Measurements from ENCODE around the gene CCNI.

Gene CCNI

GRCh38 chr4:77065382-77065781 lies 10.4 kb downstream of the CCNI start:
- Histone ChIP-seq H3K27ac (replicated peaks) (no peak overlapping the region), H3K4me3 (replicated peaks; ENCODE audit: insufficient read depth, low read length) (no peak overlapping the region), H3K27me3 (ENCODE audit: insufficient read depth, poor library complexity, severe bottlenecking) (no peaks in the 10 kb centered on the region)
- no peak for TF ChIP-seq CTCF (IDR thresholded peaks at IDR 0.05; ENCODE audit: insufficient read depth, low read length)
- no peak for TF ChIP-seq GABPA (IDR thresholded peaks at IDR 0.05; ENCODE audit: low read depth)
- TF ChIP-seq SPI1 (IDR thresholded peaks at IDR 0.05; ENCODE audit: borderline replicate concordance, low read depth) = no peak
- TF ChIP-seq REST (IDR thresholded peaks at IDR 0.05; ENCODE audit: insufficient replicate concordance, low read depth) = no peak
- no peak for TF ChIP-seq POLR2AphosphoS5 (IDR thresholded peaks at IDR 0.05; ENCODE audit: low read depth)
- DNase-seq (ENCODE audit: low read depth in 1 of 2, low spot score in 1 of 2) = no peak

DNA sequence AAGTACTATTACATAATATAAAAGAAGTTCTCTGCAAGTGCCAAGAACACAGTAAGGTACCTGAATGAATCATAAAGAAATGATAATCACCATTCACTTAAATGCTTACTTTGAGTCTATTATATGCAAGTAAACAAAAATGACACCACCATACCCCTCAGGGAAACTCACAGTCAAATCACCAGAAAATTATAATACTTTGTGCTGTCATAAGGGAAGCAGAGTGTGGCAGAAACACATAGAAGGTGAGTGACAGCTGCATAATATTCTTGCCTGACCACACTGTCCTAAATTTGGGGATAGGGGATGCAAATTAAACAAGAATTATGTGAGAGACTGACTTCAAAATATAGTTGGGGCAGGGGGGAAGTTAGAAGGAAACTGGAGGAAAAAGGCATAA lies 12.9 kb downstream of the CCNI start:
- DNase-seq (ENCODE audit: low read depth in 1 of 2, low spot score in 1 of 2) = no peak
- no peak overlapping the region for H3K4me3 ChIP-seq (replicated peaks; ENCODE audit: insufficient read depth, low read length)
- no peaks in the 10 kb centered on the region for H3K27me3 ChIP-seq (ENCODE audit: insufficient read depth, poor library complexity, severe bottlenecking)
- no peak overlapping the region for H3K27ac ChIP-seq (replicated peaks)
- TF ChIP-seq POLR2AphosphoS5 (IDR thresholded peaks at IDR 0.05; ENCODE audit: low read depth) (no peak), CTCF (IDR thresholded peaks at IDR 0.05; ENCODE audit: insufficient read depth, low read length) (no peak), SPI1 (IDR thresholded peaks at IDR 0.05; ENCODE audit: borderline replicate concordance, low read depth) (no peak), GABPA (IDR thresholded peaks at IDR 0.05; ENCODE audit: low read depth) (no peak), REST (IDR thresholded peaks at IDR 0.05; ENCODE audit: insufficient replicate concordance, low read depth) (no peak)

DNA sequence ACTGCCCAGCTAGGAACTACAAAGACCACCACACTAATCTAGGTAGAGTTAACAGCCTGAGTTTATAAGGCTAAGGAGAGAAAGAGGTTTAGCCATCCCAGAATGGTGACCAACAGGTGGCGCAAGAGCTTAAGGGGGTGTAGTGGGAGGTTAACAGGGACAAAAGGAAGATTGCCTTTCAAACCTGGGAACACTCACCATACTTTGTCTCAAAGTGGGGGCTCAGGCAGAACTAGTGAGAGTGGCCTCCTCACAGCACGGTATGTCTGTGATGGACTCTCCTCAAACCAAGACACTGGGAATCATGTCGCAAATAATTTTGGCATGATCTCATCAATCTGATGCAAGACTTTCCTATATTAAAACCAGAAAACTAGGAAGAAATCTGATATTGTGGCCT lies 23.4 kb downstream of the CCNI start:
- no peak overlapping the region for H3K27ac ChIP-seq (replicated peaks)
- H3K27me3 ChIP-seq (ENCODE audit: insufficient read depth, poor library complexity, severe bottlenecking) = no peaks in the 10 kb centered on the region
- H3K4me3 ChIP-seq (replicated peaks; ENCODE audit: insufficient read depth, low read length) = no peak overlapping the region
- TF ChIP-seq CTCF (IDR thresholded peaks at IDR 0.05; ENCODE audit: insufficient read depth, low read length) (peak; percentile 54), REST (IDR thresholded peaks at IDR 0.05; ENCODE audit: insufficient replicate concordance, low read depth) (no peak)
- peak in 1 of 2 experiments; percentile 63 for DNase-seq (ENCODE audit: low read depth in 1 of 2, low spot score in 1 of 2)
